HEK293 (cell line): ENCODE data around the gene TOR3A.
A peak's percentile ranks its signal among the peaks of the same experiment; 100 is the strongest.

ENCODE experiments used
- BCL11A ChIP-seq: fragments of 450-650 bp; formaldehyde crosslinking; IDR thresholded peaks from 2 replicates; pipeline ENCODE4 v1.5.1; 2016; ENCODE audit warnings: low read depth, missing biosample characterization, missing genetic modification characterization
- GLIS2 ChIP-seq: fragments of 450-650 bp; formaldehyde crosslinking; IDR thresholded peaks from 2 replicates; pipeline ENCODE4 v1.5.1; 2016; ENCODE audit warnings: missing biosample characterization, missing genetic modification characterization
- KLF16 ChIP-seq: fragments of 450-650 bp; formaldehyde crosslinking; IDR thresholded peaks from 2 replicates; pipeline ENCODE4 v1.5.1; 2017; ENCODE audit warnings: missing biosample characterization, missing genetic modification characterization
- KLF9 ChIP-seq: fragments of 450-650 bp; formaldehyde crosslinking; IDR thresholded peaks from 2 replicates; pipeline ENCODE4 v1.5.1; 2016; ENCODE audit warnings: missing biosample characterization, missing genetic modification characterization, low read depth
- MYNN ChIP-seq: fragments of 450-650 bp; formaldehyde crosslinking; IDR thresholded peaks from 2 replicates; pipeline ENCODE4 v1.5.1; 2016; ENCODE audit warnings: missing biosample characterization, missing genetic modification characterization, borderline replicate concordance
- TCF7L2 ChIP-seq: IDR thresholded peaks from 2 replicates; pipeline ENCODE4 v1.6.1; 2011; ENCODE audit warnings: low read depth, mild to moderate bottlenecking, inconsistent platforms, low read length, moderate library complexity, borderline replicate concordance
- ZFP37 ChIP-seq: fragments of 450-650 bp; formaldehyde crosslinking; IDR thresholded peaks from 2 replicates; pipeline ENCODE4 v1.5.1; 2016; ENCODE audit warnings: missing biosample characterization, missing genetic modification characterization
- ZFP69B ChIP-seq: fragments of 450-650 bp; formaldehyde crosslinking; IDR thresholded peaks from 2 replicates; pipeline ENCODE4 v1.5.1; 2016; ENCODE audit warnings: missing biosample characterization, missing genetic modification characterization
- ZIC2 ChIP-seq: fragments of 450-650 bp; formaldehyde crosslinking; IDR thresholded peaks from 2 replicates; pipeline ENCODE4 v1.5.1; 2016; ENCODE audit warnings: missing biosample characterization, missing genetic modification characterization
- ZNF132 ChIP-seq: fragments of 450-650 bp; formaldehyde crosslinking; IDR thresholded peaks from 2 replicates; pipeline ENCODE4 v1.5.1; 2017; ENCODE audit warnings: missing biosample characterization, missing genetic modification characterization, borderline replicate concordance
- ZNF155 ChIP-seq: fragments of 450-650 bp; formaldehyde crosslinking; IDR thresholded peaks from 2 replicates; pipeline ENCODE4 v1.5.1; 2016; ENCODE audit warnings: missing biosample characterization, missing genetic modification characterization
- ZNF335 ChIP-seq: fragments of 450-650 bp; formaldehyde crosslinking; conservative IDR thresholded peaks from 2 replicates; pipeline ENCODE4 v1.5.1; 2016; ENCODE audit warnings: missing biosample characterization, missing genetic modification characterization
- ZNF354C ChIP-seq: fragments of 450-650 bp; formaldehyde crosslinking; IDR thresholded peaks from 2 replicates; pipeline ENCODE4 v1.5.1; 2016; ENCODE audit warnings: missing biosample characterization, missing genetic modification characterization, low read depth, borderline replicate concordance
- ZNF416 ChIP-seq: fragments of 450-650 bp; formaldehyde crosslinking; IDR thresholded peaks from 2 replicates; pipeline ENCODE4 v1.5.1; 2016; ENCODE audit warnings: missing biosample characterization, missing genetic modification characterization
- ZNF548 ChIP-seq: fragments of 450-650 bp; formaldehyde crosslinking; IDR thresholded peaks from 2 replicates; pipeline ENCODE4 v1.5.1; 2016; ENCODE audit warnings: missing biosample characterization, missing genetic modification characterization
- ZNF561 ChIP-seq: fragments of 450-650 bp; IDR thresholded peaks from 2 replicates; pipeline ENCODE4 v1.5.1; 2018; ENCODE audit warnings: missing biosample characterization, missing genetic modification characterization, borderline replicate concordance
- ZNF660 ChIP-seq: fragments of 450-650 bp; IDR thresholded peaks from 2 replicates; pipeline ENCODE4 v1.5.1; 2018; ENCODE audit warnings: missing biosample characterization, mild to moderate bottlenecking, missing genetic modification characterization
- ZNF701 ChIP-seq: fragments of 450-650 bp; formaldehyde crosslinking; IDR thresholded peaks from 2 replicates; pipeline ENCODE4 v1.5.1; 2016; ENCODE audit warnings: missing biosample characterization, missing genetic modification characterization
- ZXDB ChIP-seq: fragments of 450-650 bp; formaldehyde crosslinking; IDR thresholded peaks from 2 replicates; pipeline ENCODE4 v1.5.1; 2016; ENCODE audit warnings: missing biosample characterization, missing genetic modification characterization
- TF ChIP-seq, protein P1 (sequence below): fragments of 450-650 bp; formaldehyde crosslinking; IDR thresholded peaks from 2 replicates; pipeline ENCODE4 v1.5.1; 2016; ENCODE audit warnings: missing biosample characterization, missing genetic modification characterization
- TF ChIP-seq, protein P2 (sequence below): fragments of 450-650 bp; formaldehyde crosslinking; IDR thresholded peaks from 2 replicates; pipeline ENCODE4 v1.5.1; 2016; ENCODE audit warnings: missing biosample characterization, missing genetic modification characterization
- TF ChIP-seq, protein P3 (sequence below): fragments of 450-650 bp; formaldehyde crosslinking; IDR thresholded peaks from 2 replicates; pipeline ENCODE4 v1.5.1; 2017; ENCODE audit warnings: missing biosample characterization, missing genetic modification characterization
- TF ChIP-seq, protein P4 (sequence below): fragments of 450-650 bp; formaldehyde crosslinking; IDR thresholded peaks from 2 replicates; pipeline ENCODE4 v1.5.1; 2016; ENCODE audit warnings: missing biosample characterization, missing genetic modification characterization
- TF ChIP-seq, protein P5 (sequence below): fragments of 450-650 bp; formaldehyde crosslinking; IDR thresholded peaks from 2 replicates; pipeline ENCODE4 v1.5.1; 2016; ENCODE audit warnings: missing biosample characterization, missing genetic modification characterization
- TF ChIP-seq, protein P6 (sequence below): fragments of 450-650 bp; IDR thresholded peaks from 2 replicates; pipeline ENCODE4 v1.5.1; 2018; ENCODE audit warnings: missing biosample characterization, missing genetic modification characterization

The TOR3A gene

DNA sequence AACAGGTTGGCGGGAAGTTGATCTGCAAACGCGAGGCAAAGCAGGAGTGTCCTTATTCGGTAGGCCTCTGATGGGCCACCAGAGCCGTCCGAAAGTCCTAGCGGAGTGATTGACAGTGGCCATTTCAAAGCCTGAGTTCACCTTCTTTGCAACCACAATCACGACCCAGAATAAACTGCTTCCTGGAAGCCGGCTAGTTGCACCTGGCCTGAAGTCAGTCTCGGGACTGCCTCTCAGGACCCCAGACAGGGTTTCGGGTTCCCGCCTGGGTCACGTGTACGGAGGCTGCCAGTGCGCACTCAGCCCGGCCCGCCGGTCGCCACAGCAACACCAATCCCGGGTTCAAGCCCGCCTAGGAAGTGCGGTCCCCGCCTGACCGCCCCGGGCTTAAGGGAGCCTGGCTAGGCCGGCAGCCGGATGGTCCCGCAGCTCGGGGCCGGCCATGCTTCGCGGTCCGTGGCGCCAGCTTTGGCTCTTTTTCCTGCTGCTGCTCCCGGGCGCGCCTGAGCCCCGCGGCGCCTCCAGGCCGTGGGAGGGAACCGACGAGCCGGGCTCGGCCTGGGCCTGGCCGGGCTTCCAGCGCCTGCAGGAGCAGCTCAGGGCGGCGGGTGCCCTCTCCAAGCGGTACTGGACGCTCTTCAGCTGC is at the start of gene TOR3A (continued):
- TF ChIP-seq, protein P1, sequence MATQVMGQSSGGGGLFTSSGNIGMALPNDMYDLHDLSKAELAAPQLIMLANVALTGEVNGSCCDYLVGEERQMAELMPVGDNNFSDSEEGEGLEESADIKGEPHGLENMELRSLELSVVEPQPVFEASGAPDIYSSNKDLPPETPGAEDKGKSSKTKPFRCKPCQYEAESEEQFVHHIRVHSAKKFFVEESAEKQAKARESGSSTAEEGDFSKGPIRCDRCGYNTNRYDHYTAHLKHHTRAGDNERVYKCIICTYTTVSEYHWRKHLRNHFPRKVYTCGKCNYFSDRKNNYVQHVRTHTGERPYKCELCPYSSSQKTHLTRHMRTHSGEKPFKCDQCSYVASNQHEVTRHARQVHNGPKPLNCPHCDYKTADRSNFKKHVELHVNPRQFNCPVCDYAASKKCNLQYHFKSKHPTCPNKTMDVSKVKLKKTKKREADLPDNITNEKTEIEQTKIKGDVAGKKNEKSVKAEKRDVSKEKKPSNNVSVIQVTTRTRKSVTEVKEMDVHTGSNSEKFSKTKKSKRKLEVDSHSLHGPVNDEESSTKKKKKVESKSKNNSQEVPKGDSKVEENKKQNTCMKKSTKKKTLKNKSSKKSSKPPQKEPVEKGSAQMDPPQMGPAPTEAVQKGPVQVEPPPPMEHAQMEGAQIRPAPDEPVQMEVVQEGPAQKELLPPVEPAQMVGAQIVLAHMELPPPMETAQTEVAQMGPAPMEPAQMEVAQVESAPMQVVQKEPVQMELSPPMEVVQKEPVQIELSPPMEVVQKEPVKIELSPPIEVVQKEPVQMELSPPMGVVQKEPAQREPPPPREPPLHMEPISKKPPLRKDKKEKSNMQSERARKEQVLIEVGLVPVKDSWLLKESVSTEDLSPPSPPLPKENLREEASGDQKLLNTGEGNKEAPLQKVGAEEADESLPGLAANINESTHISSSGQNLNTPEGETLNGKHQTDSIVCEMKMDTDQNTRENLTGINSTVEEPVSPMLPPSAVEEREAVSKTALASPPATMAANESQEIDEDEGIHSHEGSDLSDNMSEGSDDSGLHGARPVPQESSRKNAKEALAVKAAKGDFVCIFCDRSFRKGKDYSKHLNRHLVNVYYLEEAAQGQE = peak; percentile 61
- TF ChIP-seq TCF7L2 = no peak
- TF ChIP-seq, protein P2, sequence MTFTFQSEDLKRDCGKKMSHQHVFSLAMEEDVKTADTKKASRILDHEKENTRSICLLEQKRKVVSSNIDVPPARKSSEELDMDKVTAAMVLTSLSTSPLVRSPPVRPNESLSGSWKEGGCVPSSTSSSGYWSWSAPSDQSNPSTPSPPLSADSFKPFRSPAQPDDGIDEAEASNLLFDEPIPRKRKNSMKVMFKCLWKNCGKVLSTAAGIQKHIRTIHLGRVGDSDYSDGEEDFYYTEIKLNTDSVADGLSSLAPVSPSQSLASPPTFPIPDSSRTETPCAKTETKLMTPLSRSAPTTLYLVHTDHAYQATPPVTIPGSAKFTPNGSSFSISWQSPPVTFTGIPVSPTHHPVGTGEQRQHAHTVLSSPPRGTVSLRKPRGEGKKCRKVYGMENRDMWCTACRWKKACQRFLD (tag by site-specific recombination) = no peak
- TF ChIP-seq, protein P3, sequence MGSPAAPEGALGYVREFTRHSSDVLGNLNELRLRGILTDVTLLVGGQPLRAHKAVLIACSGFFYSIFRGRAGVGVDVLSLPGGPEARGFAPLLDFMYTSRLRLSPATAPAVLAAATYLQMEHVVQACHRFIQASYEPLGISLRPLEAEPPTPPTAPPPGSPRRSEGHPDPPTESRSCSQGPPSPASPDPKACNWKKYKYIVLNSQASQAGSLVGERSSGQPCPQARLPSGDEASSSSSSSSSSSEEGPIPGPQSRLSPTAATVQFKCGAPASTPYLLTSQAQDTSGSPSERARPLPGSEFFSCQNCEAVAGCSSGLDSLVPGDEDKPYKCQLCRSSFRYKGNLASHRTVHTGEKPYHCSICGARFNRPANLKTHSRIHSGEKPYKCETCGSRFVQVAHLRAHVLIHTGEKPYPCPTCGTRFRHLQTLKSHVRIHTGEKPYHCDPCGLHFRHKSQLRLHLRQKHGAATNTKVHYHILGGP (tag by site-specific recombination) = no peak
- TF ChIP-seq ZNF416 (tag by site-specific recombination) = no peak
- TF ChIP-seq, protein P4, sequence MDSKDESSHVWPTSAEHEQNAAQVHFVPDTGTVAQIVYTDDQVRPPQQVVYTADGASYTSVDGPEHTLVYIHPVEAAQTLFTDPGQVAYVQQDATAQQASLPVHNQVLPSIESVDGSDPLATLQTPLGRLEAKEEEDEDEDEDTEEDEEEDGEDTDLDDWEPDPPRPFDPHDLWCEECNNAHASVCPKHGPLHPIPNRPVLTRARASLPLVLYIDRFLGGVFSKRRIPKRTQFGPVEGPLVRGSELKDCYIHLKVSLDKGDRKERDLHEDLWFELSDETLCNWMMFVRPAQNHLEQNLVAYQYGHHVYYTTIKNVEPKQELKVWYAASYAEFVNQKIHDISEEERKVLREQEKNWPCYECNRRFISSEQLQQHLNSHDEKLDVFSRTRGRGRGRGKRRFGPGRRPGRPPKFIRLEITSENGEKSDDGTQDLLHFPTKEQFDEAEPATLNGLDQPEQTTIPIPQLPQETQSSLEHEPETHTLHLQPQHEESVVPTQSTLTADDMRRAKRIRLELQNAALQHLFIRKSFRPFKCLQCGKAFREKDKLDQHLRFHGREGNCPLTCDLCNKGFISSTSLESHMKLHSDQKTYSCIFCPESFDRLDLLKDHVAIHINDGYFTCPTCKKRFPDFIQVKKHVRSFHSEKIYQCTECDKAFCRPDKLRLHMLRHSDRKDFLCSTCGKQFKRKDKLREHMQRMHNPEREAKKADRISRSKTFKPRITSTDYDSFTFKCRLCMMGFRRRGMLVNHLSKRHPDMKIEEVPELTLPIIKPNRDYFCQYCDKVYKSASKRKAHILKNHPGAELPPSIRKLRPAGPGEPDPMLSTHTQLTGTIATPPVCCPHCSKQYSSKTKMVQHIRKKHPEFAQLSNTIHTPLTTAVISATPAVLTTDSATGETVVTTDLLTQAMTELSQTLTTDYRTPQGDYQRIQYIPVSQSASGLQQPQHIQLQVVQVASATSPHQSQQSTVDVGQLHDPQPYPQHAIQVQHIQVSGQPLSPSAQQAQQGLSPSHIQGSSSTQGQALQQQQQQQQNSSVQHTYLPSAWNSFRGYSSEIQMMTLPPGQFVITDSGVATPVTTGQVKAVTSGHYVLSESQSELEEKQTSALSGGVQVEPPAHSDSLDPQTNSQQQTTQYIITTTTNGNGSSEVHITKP = peak; percentile 46; the same call in 1 of the 2 replicates
- 0 out of 2 replicates have a peak, but pooled peaks have one; percentile 2 for TF ChIP-seq ZIC2
- TF ChIP-seq GLIS2 (tag by site-specific recombination) = no peak
- TF ChIP-seq, protein P5, sequence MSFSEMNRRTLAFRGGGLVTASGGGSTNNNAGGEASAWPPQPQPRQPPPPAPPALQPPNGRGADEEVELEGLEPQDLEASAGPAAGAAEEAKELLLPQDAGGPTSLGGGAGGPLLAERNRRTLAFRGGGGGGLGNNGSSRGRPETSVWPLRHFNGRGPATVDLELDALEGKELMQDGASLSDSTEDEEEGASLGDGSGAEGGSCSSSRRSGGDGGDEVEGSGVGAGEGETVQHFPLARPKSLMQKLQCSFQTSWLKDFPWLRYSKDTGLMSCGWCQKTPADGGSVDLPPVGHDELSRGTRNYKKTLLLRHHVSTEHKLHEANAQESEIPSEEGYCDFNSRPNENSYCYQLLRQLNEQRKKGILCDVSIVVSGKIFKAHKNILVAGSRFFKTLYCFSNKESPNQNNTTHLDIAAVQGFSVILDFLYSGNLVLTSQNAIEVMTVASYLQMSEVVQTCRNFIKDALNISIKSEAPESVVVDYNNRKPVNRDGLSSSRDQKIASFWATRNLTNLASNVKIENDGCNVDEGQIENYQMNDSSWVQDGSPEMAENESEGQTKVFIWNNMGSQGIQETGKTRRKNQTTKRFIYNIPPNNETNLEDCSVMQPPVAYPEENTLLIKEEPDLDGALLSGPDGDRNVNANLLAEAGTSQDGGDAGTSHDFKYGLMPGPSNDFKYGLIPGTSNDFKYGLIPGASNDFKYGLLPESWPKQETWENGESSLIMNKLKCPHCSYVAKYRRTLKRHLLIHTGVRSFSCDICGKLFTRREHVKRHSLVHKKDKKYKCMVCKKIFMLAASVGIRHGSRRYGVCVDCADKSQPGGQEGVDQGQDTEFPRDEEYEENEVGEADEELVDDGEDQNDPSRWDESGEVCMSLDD (tag by site-specific recombination) = peak; percentile 45; the same call in 1 of the 2 replicates
- no peak for TF ChIP-seq ZNF155
- peak; percentile 65 for TF ChIP-seq ZNF561 (tag by site-specific recombination)
- TF ChIP-seq ZNF335 (tag by site-specific recombination) = peak; percentile 97
- TF ChIP-seq ZXDB = 0 out of 2 replicates have a peak, but pooled peaks have one; percentile 41
- no peak for TF ChIP-seq ZNF548 (tag by site-specific recombination)
- 0 out of 2 replicates have a peak, but pooled peaks have one; percentile 12 for TF ChIP-seq KLF9 (tag by site-specific recombination)
- no peak for TF ChIP-seq ZNF701 (tag by site-specific recombination)
- peak; percentile 97 for TF ChIP-seq ZFP69B (tag by site-specific recombination)
- no peak for TF ChIP-seq MYNN (tag by site-specific recombination)
- TF ChIP-seq BCL11A = no peak
- TF ChIP-seq ZNF132 = no peak
- TF ChIP-seq, protein P6, sequence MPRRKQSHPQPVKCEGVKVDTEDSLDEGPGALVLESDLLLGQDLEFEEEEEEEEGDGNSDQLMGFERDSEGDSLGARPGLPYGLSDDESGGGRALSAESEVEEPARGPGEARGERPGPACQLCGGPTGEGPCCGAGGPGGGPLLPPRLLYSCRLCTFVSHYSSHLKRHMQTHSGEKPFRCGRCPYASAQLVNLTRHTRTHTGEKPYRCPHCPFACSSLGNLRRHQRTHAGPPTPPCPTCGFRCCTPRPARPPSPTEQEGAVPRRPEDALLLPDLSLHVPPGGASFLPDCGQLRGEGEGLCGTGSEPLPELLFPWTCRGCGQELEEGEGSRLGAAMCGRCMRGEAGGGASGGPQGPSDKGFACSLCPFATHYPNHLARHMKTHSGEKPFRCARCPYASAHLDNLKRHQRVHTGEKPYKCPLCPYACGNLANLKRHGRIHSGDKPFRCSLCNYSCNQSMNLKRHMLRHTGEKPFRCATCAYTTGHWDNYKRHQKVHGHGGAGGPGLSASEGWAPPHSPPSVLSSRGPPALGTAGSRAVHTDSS (tag by site-specific recombination) = no peak
- no peak; the same call in 1 of the 2 replicates for TF ChIP-seq ZFP37
- TF ChIP-seq KLF16 (tag by site-specific recombination) = no peak; the same call in 1 of the 2 replicates
- TF ChIP-seq ZNF354C (tag by site-specific recombination) = no peak
- peak; percentile 39; the same call in 1 of the 2 replicates for TF ChIP-seq ZNF660
